HG03039 (cell line): ENCODE results near the gene PLBD1.
A peak's percentile ranks its signal among the peaks of the same experiment; 100 is the strongest.

Experiments
- ATAC-seq: cut with Tn5 transposase; IDR thresholded peaks from one replicate; pipeline ENCODE4 v1.9.1; 2021; ENCODE audit warnings: mild to moderate bottlenecking, moderate library complexity; ENCODE audit not compliant: unreplicated experiment

PLBD1 gene

DNA sequence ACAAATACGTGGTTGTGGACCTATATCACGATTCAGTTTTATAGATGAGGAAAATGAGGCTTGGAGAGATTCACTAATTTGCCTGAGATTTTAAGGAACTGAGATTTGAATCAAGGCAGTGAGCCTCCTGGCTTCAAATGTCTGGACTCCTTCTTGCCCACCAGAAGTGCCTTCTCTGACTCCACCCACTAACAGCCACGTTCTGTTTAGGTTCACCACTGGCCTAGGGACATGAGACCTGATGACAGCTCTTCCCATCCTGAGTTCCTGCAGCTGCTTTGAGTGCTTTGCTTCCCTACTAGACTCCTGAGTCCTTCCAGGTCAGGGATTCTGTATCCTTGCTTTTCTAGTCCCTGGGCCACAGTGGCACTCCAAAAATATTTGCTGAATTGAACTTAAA lies 57.1 kb downstream of the PLBD1 start:
- ATAC-seq = no peak

DNA sequence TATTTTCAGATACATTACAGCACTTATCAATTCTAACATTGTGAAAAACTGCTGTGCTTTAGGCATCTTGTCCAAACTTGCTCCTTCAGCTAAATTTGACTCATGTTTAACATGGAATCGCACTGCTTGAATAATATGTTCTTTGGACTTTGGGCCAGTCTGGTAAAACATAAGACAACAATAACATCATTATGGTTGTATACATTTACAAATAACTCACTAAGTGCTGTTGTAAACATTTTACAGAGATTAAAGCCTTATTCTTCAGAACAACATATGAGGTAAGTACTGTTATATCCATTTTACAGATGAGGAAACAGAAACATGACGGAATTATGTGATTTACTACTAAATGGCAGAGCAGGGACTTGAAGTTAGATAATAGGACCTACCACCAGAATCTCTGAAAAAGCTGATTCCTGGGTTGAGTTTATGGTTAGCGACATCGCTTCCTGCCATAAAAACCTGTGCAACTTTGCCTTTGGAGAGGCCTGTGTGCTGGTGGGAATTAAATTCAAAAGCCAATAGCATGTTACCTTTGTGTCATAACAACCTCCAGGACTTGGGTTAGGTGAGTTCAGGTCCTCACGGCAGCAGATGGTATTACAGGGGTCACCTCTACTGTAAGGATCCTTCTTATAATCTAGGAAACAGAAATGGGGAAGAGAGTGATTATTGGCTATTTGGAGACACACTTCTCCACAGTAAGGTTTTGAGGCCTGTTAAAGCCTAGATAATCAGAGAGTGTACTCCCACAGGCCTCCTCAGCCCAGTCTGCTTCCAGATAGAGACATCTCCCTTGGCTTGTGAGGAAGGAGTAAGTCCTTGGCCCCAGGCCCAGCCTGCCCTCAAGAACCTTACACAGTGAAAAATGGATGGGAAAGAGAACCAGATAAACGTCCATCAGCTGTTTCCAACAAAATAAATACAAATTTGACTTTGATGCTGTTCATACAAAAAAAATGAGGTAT lies 61.8 kb downstream of the PLBD1 start:
- no peak for ATAC-seq

DNA sequence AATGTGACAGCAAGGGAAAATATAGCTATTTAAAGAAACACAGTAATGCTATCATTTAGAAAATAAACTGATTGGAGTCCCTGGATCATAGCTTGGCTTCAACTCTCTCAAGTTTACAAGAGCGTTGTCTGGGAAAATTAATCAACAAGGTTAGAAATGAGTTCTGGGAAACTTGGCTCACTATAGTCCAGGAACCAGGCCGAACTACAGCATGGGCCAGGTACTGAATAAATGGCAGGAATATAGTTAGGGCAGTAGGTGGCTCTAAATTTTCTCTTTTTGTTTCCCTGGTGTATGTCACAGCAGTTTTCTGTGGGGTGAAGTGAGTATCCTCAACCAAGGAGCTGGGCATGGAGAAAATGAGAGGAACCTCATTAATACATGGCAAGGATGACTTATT lies 72.4 kb downstream of the PLBD1 start:
- ATAC-seq = no peak

DNA sequence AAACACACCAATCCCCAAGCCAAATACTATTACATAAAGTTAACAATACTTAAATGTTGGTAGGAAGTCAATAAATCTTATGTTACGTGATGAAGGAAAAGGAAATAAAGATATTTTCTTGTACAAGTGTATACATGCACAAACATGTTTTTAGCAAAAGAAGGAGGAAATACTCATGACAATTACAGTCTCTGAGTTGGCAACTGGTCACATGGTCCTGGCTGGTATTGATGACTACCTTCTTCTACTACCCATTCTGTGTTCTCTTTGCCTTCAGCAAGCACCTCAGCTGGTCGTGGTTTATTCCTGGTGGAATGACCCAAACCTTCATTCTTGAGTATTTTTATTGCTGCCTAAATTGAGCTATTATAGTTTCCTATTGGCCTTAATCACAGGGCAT lies 84.8 kb downstream of the PLBD1 start:
- ATAC-seq = no peak

DNA sequence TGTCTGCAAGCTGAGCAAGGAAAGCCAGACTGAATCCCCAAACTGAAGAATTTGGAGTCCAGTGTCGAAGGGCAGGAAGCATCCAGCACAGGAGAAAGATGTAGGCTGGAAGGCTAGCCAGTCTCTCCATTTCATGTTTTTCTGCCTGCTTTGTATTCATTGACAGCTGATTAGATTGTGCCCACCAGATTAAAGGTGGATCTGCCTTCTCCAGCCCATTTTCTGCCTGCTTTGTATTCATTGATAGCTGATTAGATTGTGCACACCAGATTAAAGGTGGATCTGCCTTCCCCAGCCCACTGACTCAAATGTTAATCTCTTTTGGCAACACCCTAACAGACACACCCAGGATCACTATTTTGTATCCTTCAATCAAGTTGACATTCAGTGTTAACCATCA lies 85.3 kb downstream of the PLBD1 start:
- ATAC-seq = no peak

DNA sequence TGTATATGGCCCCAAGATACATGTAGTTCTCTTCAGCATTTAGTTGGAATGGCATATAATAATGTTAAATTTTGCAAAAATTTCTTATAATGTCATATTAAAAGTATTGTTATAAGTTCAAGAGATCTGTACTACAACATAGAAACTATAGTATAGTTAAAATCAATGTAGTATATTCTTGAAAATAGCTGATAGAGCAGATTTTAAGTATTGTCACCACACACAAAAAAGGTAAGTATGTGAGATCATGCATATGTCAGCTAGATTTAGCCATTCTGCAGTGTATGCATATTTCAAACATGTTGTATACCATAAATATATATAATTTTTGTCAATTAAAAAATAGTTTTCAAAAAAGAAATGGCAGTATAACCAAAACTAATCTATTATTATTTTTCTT lies 86.5 kb downstream of the PLBD1 start:
- no peak for ATAC-seq

DNA sequence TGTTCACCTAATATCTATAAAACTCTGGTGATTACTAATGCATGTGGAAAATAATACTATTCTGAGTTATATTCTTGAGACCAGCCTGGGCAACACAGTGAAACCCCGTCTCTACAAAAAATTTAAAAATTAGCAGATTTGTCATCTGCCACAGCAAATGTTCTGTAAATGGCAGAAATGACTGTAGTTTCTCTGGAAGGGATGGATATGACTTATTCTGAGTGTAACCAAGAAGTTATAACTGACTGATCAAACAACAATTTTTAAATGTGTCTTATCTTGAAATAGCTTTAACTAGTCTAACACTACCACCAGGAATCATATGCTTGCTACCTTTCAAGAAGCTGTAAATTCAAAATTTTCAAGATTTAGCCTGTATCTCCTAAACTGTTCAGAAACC lies 88.7 kb downstream of the PLBD1 start:
- ATAC-seq = no peak

DNA sequence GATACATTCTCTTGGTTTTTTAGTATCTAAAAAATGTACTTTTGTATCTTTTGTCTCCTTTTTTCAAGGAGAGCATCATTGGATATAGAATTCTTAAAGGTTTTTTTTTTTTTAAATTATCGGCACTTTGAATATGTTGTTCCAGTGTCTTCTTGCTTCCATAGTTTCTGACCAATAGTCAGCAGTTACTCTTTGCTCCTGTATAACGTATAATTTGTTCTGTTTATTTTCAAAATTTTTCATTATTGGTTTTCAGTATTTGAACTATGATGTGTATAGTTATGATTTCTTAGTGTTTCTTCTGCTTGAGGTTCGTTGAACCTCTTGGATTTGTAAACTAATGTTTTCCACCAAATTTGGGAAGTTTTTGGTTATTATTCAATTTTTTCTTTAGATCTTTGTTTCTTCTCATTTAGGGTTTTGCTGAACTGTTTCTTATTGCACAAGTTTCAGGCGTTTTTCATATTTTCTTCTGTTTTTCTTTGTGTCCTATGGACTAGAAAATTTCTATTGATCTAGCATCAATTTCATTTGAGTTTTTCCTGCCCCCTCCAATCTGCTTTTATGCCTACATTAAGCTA lies 93.9 kb downstream of the PLBD1 start:
- ATAC-seq = no peak

DNA sequence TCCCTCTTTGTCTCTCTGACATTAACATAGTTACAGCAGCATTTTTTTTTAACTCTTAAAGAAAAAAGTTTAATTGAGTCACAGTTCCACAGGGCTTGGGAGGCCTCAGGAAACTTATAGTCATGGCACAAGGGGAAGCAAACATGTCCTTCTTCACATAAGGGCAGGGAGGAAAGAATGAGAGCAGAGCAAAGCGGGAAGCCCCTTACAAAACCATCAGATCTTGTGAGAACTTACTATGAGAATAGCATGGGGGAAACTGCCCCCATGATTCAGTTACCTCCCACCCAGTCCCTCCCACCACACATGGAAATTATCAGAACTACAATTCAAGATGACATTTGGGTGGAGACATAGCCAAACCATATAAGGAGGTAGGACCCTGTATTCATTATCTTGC lies 96.2 kb downstream of the PLBD1 start:
- no peak for ATAC-seq

DNA sequence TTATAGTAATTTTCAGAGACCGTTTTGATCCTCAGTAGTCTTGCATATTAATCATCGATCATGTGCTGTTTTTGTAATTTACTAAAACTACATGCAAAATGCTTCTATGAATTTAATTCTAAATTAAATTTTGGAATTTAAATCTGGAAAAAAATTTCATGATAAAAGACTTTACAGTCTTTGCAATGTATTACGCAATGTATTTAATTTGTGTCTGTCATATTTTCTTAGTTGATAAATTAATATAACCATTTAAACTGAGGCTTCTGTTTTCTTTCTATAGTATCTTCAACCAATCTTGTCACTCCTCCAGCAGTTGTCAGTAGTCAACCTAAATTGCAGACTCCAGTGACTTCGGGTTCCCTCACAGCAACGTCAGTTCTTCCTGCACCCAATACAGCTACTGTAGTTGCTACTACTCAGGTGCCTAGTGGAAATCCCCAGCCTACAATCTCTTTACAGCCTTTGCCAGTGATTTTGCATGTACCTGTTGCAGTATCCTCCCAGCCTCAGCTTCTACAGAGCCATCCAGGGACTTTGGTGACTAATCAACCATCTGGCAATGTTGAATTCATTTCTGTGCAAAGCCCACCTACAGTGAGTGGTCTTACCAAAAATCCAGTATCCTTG lies 107.4 kb downstream of the PLBD1 start:
- no peak for ATAC-seq

DNA sequence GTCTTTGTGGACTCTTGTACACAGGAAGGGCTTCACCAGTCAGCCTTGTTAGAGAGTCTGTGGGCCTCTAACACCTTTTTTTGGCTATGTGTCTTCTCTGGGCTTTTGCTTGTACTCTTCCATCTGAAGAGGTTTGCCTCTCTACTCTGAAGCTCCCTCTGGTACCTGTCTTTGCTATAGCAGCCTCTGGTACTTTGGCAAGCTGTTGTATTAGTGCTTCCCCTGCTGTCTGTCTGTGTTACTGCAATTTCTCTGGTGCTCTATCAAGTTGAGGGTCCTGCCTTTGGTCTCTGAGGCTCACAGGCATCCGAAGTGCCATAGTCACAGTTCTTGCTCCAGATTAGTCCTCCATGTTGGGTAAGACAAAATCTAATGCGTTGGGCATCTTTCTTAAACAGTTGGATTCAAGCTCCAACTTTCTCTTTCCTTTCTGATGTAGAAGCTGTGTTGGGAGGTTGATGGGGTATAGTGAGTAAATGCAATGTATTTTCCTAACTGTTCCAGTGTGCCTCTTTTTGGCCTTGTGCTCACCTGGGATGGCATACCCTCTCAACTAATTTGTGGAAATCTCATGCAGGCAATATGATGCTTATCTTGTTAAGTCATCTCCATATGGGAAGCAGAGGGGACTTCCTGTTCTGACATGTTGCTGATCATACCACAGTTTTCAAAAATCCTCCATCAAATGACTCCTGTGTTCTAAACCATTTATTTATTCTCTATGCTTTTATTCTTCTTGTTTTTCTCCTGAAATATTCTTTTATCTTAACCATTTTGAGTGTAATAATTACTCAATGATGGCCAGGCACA lies 113.4 kb downstream of the PLBD1 start:
- peak; percentile 56 for ATAC-seq
